Activated CD8-positive, alpha-beta memory T cell treated with anti-CD3 and anti-CD28 coated beads for 48 hours (primary cell): ENCODE data around the gene ARHGAP22.

ENCODE experiments used
- DNase-seq, 3 experiments: peaks; one replicate each; pipeline ENCODE4 v3.0.0-alpha.2; 2020; ENCODE audit warnings: low read depth in 2 of 3, low spot score in 2 of 3

The ARHGAP22 gene

GRCh38 chr10:48485711-48486110 lies 119.2 kb downstream of the ARHGAP22 start:
- no peak for DNase-seq

GRCh38 chr10:48484911-48485310 lies 120.0 kb downstream of the ARHGAP22 start:
- no peak for DNase-seq

GRCh38 chr10:48482207-48482606 lies 122.7 kb downstream of the ARHGAP22 start:
- DNase-seq: no peak

DNA sequence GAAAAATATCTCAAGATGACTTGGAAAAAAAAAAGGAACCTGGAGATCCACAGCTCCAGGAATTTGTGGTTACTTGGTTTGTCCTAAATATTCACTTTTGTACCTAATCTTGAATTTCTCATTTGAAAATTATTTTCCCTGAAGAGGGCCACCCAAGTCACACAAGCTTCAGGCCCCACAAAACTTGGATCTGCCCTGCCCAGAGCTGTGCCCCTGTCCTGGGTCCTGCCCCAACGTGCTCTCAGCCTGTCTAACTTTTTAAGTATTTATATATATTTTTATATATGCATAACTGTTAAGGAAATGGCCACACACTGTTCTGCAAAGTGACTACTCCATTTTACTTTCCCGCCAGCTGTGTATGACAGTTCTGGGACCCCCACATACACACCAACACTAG lies 123.5 kb downstream of the ARHGAP22 start:
- no peak for DNase-seq

DNA sequence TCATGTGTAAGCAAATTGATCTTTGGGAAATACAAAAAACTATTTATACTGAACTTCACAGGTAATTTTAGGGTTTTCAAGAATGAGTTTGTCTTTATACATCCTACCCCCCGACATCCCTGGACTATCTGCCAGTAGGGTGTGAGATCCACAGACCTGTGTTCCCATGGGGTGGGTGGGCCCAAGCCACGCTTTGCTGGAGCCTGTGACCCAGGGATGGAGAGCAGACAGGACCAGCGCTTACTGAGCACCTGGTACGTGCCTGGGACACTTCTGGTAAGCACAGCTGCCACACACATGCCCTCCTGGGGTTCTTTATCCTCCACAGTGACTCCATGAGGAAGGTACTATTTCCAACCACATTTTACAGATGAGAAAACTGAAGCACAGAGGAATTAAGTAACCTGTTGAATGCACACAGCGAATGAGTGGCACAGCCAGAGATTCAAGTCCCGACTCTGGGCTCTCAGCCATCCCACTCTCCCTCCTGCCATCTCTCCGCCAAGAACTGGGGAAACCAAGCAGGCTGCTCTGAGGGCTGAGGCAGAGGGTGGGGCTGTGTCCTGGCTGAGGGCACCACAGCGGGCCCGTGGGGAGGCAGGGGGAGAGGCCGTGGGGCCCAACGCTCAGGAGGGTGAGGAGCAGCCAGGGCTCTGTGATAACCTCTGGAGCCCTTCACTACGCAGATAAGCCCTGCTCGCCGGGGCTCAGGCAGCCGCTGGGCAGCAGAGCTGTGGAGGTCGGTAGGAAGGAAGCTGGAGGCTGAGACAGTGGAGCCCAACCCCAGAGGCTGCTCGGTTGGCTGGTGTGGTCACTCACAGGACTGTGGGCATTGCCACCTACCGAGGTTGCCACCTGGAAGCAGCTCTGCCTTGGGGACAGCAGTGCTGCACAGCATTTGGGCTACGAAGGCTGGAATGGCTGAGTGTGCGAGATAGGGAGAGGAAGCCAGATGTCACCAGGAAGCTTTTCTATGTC lies 124.2 kb downstream of the ARHGAP22 start:
- no peak for DNase-seq

DNA sequence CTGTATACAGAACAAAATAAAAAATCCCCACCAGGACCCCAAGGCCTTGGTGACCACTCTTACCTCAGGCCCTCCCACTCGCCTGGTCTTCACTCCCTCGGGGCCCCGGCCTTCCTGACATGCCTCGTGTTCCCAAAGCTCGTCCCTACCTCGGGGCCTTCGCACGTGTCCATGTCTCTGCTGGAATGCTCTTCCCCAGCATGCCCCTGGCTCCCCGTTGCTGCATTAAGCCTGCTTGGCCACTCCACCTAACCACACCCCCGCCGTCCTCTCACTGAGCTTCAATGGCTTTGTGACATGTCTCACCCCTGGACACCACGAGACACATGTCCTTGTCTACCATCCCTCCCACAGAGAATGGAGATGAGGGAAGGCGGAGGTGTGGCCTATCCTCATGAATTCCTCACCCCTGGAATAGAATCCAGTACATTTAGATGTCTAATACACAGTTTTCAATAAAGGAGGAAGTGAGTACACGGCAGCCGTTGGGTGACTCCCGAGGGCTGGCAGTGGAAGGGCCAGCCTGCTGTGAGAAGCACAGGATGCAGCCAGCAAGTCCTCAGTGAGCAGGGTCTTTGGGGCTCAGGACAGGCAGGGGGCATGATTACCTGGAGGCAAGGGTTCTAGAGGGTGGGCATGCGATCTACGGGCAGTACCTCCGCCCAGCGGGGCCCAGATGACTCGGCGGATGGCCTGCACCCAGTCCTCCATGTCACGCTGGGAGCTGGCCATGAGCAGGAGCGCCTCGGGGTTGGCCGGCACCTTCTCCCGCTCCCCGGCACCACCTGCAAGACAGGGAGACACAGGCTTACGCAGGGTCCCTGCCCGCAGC lies 125.7 kb downstream of the ARHGAP22 start:
- no peak for DNase-seq

DNA sequence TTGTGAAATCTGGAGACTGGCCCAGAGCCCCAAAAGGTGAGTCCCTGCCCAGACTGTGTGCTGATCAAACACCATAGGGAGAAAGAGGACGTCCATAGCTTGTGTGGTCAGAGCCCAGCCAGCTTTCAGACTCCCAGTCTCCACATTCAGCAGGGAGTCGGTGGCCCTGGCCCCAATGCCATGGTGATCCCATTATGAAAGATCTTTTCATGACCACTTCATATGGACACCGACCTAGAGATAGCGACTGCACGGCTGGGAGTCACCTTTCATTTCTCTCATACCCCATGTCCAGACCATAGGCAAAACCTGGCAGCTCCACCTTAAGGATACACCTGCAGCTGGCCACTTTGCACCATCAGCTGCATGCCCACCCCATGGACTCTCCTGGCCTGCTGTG lies 126.4 kb downstream of the ARHGAP22 start:
- no peak for DNase-seq

GRCh38 chr10:48477616-48478015 lies 127.3 kb downstream of the ARHGAP22 start:
- DNase-seq: no peak

DNA sequence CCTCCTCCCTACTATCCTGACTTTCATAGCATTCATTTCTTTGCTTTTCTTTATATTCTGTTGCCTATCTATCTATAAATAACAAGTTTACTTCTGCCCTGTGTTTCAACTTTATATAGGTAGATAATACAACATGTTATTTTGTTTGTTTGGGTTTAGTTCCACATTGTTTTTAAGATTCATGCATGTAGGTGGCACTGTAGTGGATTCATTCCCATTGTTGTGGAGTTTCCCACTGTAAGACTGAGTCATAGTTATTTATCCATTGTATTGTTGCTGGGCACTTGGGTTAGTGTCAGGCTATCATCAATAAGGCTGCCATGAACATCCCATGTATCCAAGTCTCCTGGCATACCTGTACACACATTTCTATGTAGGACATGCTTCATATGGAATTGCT lies 127.7 kb downstream of the ARHGAP22 start:
- DNase-seq: no peak

GRCh38 chr10:48476279-48476982 lies 128.4 kb downstream of the ARHGAP22 start:
- no peak for DNase-seq

GRCh38 chr10:48475943-48476278 lies 129.0 kb downstream of the ARHGAP22 start:
- DNase-seq: no peak

GRCh38 chr10:48474765-48475365 lies 130.0 kb downstream of the ARHGAP22 start:
- no peak for DNase-seq

GRCh38 chr10:48473704-48474103 lies 131.2 kb downstream of the ARHGAP22 start:
- no peak for DNase-seq

GRCh38 chr10:48472501-48473069 lies 132.3 kb downstream of the ARHGAP22 start:
- no peak for DNase-seq

GRCh38 chr10:48470893-48471805 lies 133.7 kb downstream of the ARHGAP22 start:
- DNase-seq: no peak

GRCh38 chr10:48470115-48470892 lies 134.6 kb downstream of the ARHGAP22 start:
- DNase-seq: no peak

- DNase-seq: no peak
Observed at GRCh38 chr10:48469516-48470020, 135.3 kb downstream of the ARHGAP22 start.

DNA sequence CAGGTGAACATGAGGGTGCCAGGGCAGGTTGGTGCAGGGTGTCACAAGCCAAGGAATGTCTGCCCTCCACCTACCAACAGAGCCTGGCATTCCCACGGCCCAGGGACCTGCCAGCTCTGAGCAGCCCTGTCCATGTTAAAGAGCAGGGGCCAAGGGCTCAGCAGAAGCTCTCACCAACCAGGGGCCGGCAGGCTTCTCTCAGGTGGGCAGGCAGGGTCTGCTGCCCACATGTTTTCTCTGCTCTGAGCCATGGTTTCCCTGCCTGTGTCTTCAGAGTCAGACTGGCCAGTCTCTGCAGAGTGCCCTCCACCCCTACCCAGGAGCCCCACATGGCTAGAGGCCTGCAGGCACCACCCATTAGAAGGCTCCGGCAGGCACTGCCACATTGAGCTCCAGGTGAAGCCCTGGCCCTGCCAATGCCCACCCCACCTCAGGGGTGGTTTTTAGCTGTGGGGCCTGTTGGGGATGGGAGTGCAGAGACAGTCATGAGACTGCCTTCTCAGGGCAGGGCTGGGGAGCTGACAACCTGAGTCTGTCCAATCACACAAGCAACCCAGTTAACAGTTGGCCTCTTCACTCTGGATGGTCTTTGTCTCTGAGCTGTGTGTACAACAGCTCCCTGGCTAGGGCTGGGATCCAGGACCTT lies 135.9 kb downstream of the ARHGAP22 start:
- no peak for DNase-seq
